Breast epithelium (tissue), 3 donors: ENCODE results near the gene CNIH1.

Experiments used
- CTCF ChIP-seq, 3 donors: fragments of 450-650 bp; IDR thresholded peaks; one replicate each; pipeline ENCODE4 v1.5.1; 2016 to 2017; ENCODE audit warnings: antibody characterized with exemption in 3 of 3, mild to moderate bottlenecking in 3 of 3, moderate library complexity in 3 of 3
- POLR2AphosphoS5 ChIP-seq, 3 donors: sonication (generic); formaldehyde crosslinking; IDR thresholded peaks; one replicate each; pipeline ENCODE4 v1.6.1; 2017; ENCODE audit warnings: antibody characterized with exemption in 3 of 3

- TF ChIP-seq POLR2AphosphoS5 (IDR thresholded peaks at IDR 0.05) (no peak), CTCF (IDR thresholded peaks at IDR 0.05) (no peak)
Observed at GRCh38 chr14:54486685-54487084, 45.5 kb upstream of the CNIH1 start.
